Measurements from ENCODE around the gene SART1. TPM values are rescaled to one million over a fixed set of nuclear protein-coding genes. Genes with fewer than 3 reads are reported as not detected.

SART1 gene, protein sequence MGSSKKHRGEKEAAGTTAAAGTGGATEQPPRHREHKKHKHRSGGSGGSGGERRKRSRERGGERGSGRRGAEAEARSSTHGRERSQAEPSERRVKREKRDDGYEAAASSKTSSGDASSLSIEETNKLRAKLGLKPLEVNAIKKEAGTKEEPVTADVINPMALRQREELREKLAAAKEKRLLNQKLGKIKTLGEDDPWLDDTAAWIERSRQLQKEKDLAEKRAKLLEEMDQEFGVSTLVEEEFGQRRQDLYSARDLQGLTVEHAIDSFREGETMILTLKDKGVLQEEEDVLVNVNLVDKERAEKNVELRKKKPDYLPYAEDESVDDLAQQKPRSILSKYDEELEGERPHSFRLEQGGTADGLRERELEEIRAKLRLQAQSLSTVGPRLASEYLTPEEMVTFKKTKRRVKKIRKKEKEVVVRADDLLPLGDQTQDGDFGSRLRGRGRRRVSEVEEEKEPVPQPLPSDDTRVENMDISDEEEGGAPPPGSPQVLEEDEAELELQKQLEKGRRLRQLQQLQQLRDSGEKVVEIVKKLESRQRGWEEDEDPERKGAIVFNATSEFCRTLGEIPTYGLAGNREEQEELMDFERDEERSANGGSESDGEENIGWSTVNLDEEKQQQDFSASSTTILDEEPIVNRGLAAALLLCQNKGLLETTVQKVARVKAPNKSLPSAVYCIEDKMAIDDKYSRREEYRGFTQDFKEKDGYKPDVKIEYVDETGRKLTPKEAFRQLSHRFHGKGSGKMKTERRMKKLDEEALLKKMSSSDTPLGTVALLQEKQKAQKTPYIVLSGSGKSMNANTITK
- total RNA-seq, result 28.2 and 31.3 TPM in 2 replicates

GRCh38 chr11:65961267-65962140 lies at the start of gene SART1:
SART1 (plus strand) TSS chr11:65961734; CDS start chr11:65961781, 47 bp downstream.

GRCh38 chr11:65918211-65919140 lies 43.1 kb upstream of the SART1 start, which contains the start of gene C11orf68:
C11orf68 (minus strand) TSS chr11:65919062; CDS start chr11:65919031, 31 bp downstream.

DNA sequence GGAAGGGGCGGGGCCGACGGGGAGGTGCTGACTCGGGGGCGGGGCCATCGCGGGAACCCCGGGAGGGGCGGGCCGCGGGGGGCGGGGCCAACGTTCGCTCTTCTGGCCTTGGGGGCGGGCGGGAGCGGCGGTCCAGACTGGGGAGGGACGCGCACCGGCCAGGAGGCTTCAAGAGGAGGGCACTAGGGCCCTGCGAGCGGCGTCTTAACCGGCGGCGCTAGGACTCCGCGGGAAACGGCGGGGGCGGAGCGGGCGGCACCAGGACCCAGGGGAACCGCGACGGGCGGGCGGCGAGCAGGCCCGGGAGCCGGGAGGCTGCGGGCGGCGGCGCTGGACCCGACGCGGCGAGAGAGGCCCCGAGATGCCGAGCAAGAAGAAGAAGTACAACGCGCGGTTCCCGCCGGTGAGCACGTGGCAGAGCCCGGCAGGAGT lies 42.4 kb upstream of the SART1 start, which contains the start of gene DRAP1:
TSS of gene DRAP1 (plus strand) at position 286 of the 432 bp plus-strand sequence. CDS start at position 362, 76 bp downstream.

DNA sequence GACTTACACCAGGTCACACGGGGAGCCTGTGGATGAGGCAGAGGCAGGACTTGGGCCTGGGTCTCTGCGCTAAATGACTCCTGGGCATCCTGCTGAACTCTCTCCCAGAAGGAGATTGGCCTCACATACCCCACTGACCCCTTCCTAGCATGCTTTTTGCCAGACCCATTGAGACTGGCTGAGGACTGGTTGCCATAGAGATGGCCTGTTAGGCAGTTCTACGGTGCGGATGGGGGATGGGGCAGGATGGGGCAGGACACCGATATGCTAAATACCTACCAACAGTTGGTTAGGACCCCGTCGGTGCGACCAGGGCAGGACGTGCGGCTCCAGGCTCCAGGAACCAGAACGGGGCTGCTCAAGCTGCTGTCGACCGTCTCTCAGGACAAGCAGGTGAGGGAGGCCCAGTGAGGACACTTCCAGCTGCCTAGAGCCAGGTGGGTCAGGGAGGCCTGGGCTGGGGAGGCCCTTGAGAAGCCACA lies 16.1 kb upstream of the SART1 start, which contains the start of gene TSGA10IP:
TSS of gene TSGA10IP (plus strand) at position 51 of the 482 bp plus-strand sequence. CDS start at position 247, 196 bp downstream.

GRCh38 chr11:66001942-66002647 lies 40.6 kb downstream of the SART1 start, which contains the start of the genes BANF1 and EIF1AD:
BANF1 (plus strand) TSS chr11:66002503; CDS start chr11:66003251, 748 bp downstream.
EIF1AD (minus strand) TSS chr11:66002157; CDS start chr11:66000389, 1,768 bp downstream.

GRCh38 chr11:66011785-66012303 lies 50.3 kb downstream of the SART1 start, which contains the start of gene CST6:
CST6 (plus strand) TSS chr11:66012008; CDS start chr11:66012045, 37 bp downstream.

DNA sequence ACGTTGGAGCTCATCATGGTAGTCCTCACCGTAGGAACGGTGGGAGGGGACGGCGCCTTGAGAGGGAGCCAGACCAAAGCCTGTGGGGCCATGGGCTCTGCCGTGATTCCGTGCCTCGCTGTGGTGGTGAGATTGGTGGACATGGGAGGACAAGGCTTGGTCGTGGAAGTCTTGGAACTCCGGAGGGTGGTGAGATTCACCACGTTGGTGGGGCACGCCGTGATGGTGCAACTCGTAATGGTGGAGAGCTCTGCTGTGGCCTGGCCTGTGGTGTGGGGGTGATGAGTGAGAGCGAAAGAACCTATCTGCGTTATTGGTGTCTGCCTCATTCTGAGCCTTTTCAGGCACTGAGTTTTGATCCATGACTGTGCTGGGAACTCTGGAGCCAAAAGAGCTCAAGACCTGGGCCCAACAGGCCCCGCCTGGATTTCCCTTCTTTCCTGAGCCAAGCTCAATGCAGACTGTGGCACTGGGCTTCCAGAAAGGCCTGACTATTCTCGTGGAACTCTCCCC lies 64.5 kb downstream of the SART1 start, which contains the start of gene CATSPER1:
TSS of gene CATSPER1 (minus strand) at position 463 of the 513 bp plus-strand sequence. CDS start at position 363, 100 bp downstream.

Other genes starting within 250 kb of the SART1 start
- 37.6 and 42.1 TPM in 2 replicates for gene KAT5, start 249.5 kb upstream of the SART1 start, total RNA-seq
- gene RNASEH2C, start 240.9 kb upstream of the SART1 start, total RNA-seq, result 17.4 and 20.1 TPM in 2 replicates
- 7.6 and 12.5 TPM in 2 replicates for gene AP5B1, start 180.8 kb upstream of the SART1 start, total RNA-seq
- gene OVOL1, start 174.7 kb upstream of the SART1 start, total RNA-seq, result not detected in 2 replicates
- gene SNX32, start 127.8 kb upstream of the SART1 start, total RNA-seq, result 1.3 and 4.0 TPM in 2 replicates
- gene CFL1, start 103.6 kb upstream of the SART1 start, total RNA-seq, result 662 and 789 TPM in 2 replicates
- gene MUS81, start 101.3 kb upstream of the SART1 start, total RNA-seq, result 35.4 and 52.0 TPM in 2 replicates
- 114 and 154 TPM in 2 replicates for gene EFEMP2, start 88.9 kb upstream of the SART1 start, total RNA-seq
- gene CTSW, start 81.9 kb upstream of the SART1 start, total RNA-seq, result 0.07 TPM in 1 of 2 replicates, not detected in the other
- gene FIBP, start 73.3 kb upstream of the SART1 start, total RNA-seq, result 144 and 156 TPM in 2 replicates
- 50.8 and 53.9 TPM in 2 replicates for gene CCDC85B, start 71.1 kb upstream of the SART1 start, total RNA-seq
- gene FOSL1, start 61.3 kb upstream of the SART1 start, total RNA-seq, result 9.8 and 26.0 TPM in 2 replicates
- 28.4 and 31.1 TPM in 2 replicates for gene C11orf68, start 42.7 kb upstream of the SART1 start, total RNA-seq
- 126 and 160 TPM in 2 replicates for gene DRAP1, start 42.3 kb upstream of the SART1 start, total RNA-seq
- gene TSGA10IP, start 16.3 kb upstream of the SART1 start, total RNA-seq, result not detected in 2 replicates
- gene EIF1AD, start 40.4 kb downstream of the SART1 start, total RNA-seq, result 33.9 and 42.4 TPM in 2 replicates
- 17.0 and 19.5 TPM in 2 replicates for gene BANF1, start 40.8 kb downstream of the SART1 start, total RNA-seq
- 2.9 and 6.1 TPM in 2 replicates for gene CST6, start 50.3 kb downstream of the SART1 start, total RNA-seq
- 0.20 TPM in 1 of 2 replicates, not detected in the other for gene CATSPER1, start 64.7 kb downstream of the SART1 start, total RNA-seq
- 0.13 and 0.59 TPM in 2 replicates for gene GAL3ST3, start 87.4 kb downstream of the SART1 start, total RNA-seq
- 100 and 118 TPM in 2 replicates for gene SF3B2, start 90.6 kb downstream of the SART1 start, total RNA-seq
- 47.6 and 75.8 TPM in 2 replicates for gene PACS1, start 108.5 kb downstream of the SART1 start, total RNA-seq